Renal pelvis (tissue), 4 donors: ENCODE measurements around the gene TRPV5. TPM values are rescaled to one million over a fixed set of nuclear protein-coding genes. Genes with fewer than 3 reads are reported as not detected.
A peak's percentile ranks its signal among the peaks of the same experiment; 100 is the strongest.

Experiments
- DNase-seq: peaks from one replicate; pipeline ENCODE4 v3.0.0-alpha.2; 2013
- polyA plus RNA-seq, 3 donors: library from polyadenylated mRNA; unstranded; fragments of 120-200 nt; gene quantifications; one replicate each; pipeline ENCODE4 v1.2.1, GENCODE V29; 2013; ENCODE audit not compliant: insufficient read length in 3 of 3

TRPV5 gene
- polyA plus RNA-seq, 3 donors: 0.56 to 1.7 (median 1.6) TPM

GRCh38 chr7:142885311-142886230 lies 48.0 kb downstream of the TRPV5 start, which contains the start of gene TRPV6:
TSS of gene TRPV6 (minus strand) at chr7:142885745.
- peak; percentile 34 for DNase-seq

DNA sequence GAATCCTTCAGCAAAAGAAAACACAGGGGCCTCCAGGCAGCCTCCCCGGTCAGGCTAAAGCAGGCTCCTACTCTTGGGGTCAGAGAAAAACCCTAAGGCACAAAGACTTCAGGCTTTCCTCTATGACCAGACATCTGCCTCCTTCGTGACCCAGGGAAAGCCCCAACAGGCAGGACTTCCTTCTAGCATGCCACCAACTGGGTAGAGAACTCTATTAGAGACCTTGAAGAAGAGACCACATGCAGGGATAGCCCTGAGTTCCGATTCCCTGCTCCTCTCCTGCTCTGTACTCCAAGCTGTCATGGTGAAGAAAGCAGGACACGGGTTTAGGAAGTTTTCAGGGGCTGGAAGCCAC lies 49.3 kb downstream of the TRPV5 start:
- DNase-seq: no peak

GRCh38 chr7:142883571-142884285 lies 49.8 kb downstream of the TRPV5 start:
- no peak for DNase-seq

DNA sequence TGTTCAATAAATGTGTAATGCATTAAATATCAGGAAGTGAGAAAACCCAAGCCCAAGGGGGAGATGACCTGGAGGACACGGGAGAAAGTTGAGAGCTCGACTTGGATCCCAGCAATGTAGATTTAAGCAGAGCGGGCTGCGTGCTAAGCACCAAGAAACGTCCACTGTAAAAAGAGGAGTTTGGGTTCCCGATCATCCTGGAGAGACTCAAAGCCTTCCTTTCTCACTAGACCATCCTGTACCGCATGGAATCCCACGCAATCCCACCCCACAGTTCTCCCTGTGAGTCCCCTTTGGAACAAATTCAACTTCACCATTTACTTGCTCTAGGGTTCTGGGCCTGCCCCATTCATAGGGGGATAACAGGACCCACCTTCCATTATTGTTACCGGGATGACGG lies 50.4 kb downstream of the TRPV5 start:
- no peak for DNase-seq

DNA sequence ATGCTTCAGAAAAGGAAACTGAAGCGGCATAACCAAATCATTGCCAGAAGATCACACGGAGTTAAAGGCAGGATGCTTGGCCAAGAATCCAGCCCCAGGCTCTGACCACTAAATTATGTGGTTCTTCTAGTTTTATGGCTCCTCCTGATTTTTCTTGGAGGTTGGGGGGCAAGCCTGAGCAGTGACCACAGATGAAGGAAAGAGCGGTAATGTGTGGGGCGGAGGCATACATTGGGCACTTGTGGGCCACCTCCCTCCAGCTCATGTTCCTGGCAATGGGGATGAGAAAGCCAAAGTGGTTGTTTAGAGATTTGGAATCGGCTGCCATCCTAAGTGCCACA lies 51.2 kb downstream of the TRPV5 start:
- no peak for DNase-seq

DNA sequence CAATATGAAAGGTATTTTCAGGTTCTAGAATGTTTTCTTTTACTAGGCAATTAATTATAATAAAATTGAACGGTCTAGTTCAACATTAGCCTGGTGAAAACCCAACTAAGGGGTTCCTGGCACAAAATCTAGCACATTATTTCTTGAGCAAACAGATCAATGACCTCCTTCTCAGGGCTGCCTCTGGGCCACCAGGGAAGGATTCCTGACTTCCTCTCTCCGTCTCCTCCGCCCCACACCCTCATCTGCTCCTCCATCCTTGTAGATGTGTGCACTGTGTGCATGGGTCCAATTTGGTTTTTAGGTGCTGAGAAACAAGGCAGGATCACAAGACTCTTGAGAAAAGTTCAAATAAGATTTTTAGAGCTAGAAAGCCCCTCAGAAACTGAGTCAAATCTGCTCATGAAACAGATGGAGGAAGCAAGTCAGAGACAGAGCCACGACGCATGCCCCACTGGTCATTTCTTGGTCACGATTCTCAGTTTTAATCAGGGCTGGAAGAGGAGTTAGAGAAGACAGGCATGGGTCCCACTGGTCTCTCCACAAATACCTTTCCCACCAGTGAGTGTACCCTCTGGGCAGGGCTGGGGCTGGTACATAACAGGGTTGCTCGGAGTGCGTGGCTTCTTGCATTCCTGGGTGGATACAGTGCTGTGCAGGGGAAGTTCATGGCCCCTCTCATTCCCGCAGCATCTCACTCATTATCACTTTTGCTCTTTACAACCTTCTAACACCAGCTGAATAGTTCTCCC lies 51.8 kb downstream of the TRPV5 start:
- no peak for DNase-seq

DNA sequence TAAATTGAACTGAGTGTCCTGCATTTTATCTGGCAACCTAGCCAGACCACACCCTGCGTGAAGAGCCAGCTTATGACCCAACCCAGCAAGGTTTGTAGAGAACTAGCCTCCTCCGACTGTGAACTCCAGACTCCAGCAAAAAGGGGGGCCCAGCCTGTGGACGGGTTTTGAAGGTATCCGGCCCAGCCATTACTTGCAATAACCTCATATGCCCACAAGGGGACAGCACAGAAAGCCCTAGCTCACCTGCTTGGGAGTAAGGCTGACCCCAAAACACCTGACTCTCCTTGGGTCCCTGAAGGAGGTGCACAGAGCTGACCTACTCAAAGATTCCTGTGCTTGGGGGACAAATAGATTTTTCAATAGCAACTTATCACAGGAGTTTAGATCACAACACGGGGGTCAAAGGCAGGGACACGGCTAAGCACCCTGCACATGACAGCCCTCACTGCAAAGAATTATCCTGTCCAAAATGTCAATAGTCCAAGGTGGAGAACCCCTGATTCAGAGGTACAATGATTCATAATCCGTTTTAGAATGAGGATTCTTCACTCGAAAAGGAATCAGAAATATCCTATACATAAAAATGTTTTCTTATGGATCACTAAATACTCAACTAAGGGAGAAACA lies 52.6 kb downstream of the TRPV5 start:
- no peak for DNase-seq

DNA sequence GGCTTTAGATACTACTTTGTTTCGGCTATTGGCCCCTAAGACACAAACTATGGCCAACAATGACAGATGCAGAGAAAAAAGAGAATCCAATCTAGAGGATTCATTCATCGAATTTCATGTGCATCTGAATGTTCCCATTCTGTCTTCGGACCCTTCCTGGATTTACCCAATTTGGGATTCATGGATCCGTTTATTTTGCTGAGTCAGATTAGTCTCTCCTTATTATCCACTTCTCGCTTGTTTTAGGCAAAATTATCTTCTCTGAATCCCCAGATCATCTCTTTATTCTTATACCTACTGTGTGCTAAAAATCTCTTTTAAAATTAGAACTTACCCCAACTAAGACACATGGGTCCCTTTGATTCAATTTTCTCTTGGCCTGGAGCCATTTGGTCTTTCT lies 54.5 kb downstream of the TRPV5 start:
- DNase-seq: no peak

DNA sequence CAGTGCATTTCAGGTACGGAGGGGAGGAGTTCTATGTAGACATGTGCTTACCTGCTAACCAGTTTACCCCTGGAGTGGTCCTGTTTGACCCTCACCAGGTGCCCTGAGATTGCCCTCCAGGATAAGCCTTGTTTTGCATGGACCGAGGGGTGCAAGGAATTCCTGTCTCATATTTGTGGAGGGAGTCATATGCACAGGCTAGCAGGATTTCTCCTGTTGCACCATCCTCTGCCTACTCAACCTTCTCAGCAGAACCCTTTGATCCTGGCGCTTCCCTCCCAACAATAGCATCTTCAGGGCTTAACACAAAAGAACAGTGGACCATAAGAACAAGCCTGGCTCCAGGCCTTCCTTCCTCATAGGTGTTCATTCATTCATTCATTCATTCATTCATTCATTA lies 55.2 kb downstream of the TRPV5 start:
- DNase-seq: no peak

DNA sequence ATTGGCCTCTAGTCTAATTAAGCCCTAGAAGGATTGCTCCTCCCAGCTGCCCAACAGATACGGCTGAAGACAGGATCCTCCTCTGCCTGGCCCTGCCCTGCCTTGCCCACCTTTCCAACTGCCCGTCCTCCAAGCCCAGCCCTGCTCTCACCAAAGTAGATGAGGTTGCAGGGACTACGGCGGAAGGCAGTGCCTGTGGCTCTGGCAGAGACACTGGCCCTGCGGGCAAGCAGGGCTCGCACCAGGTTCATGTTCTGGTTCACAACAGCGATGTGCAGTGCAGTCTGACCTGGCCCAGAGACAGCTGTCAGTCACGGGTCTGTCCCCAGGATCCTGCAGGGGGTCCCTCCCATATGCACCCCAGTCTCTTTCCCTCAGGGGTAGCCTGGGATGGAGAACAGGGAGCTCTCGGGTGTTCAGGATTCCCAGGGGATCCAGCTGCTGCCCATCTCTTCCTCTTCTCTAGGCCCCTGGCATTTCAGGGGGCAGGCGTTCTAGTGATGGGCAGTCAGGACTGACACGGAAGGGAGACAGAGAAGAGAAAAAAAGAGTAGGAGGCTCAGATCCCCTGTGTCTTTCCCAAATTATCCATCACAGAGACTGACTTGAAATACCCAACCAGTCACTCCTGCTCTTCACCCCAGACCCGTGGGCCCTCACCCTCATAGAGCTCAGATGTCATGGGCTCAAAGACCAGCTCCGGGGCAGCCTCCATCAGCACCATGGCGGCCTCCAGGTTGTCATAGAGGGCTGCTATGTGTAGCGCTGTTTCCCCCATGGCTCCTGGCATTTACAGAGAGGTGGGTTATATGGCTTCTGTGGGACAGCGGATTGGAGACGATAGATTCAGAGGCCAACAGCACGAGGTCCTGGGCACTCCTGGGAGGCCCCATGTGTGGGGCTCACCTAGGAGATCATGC lies 56.3 kb downstream of the TRPV5 start:
- no peak for DNase-seq

DNA sequence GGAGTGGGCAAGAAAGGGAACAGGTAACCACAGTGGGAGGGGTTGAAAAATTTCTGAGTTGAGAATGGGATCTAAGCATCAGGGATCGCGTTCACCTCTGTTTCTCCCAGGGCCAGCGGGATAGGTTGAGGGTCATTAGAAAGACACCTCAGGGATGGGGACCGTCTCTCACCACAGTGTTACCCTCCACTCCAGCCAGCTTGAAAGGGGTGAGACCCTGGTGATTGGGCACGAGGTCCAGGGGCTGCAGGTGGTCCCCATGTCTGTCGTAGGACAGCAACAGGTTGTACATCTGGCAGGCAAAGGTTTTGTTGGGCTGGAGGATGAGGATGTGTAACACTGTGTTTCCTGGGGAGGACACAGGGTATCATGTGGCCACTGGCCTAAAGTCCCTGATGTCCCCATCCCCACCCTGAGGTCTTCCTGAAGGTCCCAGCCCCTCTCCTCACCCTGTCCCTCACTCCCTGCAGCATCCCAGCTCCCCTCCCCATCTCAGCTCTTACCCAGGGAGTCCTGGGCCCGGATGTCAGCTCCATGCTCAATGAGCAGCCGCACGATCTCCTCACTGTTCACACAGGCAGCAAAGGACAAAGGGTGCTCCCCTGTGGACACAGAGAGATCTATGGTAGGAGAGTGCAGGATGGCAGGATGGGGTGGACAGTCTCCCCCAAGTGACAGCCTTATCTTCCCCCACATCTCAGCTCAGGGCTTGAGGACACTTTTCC lies 57.1 kb downstream of the TRPV5 start:
- DNase-seq: no peak

DNA sequence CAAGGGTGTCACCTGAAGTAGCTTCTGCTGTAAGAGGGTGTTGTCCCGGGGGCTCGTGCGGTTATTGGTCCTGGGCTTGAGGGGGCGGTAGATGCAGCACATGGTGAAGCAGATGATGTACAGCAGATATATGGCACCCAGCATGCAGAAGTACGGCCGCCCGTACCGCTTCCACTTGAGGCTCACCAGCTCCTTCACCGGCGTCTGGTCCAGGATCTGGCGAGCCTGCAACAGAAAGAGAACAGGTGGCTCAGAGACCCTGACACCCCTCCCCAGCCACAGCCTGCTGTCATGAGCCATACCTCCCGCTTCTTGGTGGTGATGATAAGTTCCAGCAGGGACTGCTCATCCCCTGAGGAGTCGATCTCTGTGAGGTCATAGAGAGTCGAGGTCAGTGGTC lies 58.1 kb downstream of the TRPV5 start:
- DNase-seq: no peak

- no peak for DNase-seq
Observed at GRCh38 chr7:142874837-142875236, 58.7 kb downstream of the TRPV5 start.

- DNase-seq: no peak
Observed at GRCh38 chr7:142874409-142874808, 59.1 kb downstream of the TRPV5 start.

GRCh38 chr7:142873871-142874270 lies 59.7 kb downstream of the TRPV5 start:
- no peak for DNase-seq

DNA sequence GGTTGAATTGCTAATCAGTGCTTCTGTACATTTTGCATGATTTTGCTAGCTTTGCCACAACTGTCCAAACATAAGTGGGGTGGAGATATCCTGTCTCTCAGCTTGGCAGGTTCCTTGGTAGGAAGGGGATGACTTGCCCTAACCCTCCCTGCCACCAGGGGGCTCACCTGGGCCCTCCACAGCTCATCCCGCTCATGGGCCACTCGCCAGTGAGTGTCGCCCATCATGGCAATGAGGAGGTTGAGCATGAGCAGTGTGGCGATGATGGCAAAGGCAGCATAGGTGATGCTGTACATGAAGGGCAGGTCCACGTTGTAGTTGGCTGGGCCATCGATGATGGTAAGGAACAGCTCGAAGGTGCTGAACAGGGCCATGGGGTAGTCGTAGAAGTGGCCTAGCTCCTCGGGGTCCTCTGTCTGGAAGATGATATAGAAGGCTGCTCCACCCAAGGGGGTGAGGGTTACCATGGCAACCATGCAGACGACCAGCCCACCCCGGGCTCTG lies 60.2 kb downstream of the TRPV5 start:
- DNase-seq: no peak

- no peak for DNase-seq
Observed at GRCh38 chr7:142872106-142872675, 61.4 kb downstream of the TRPV5 start.

DNA sequence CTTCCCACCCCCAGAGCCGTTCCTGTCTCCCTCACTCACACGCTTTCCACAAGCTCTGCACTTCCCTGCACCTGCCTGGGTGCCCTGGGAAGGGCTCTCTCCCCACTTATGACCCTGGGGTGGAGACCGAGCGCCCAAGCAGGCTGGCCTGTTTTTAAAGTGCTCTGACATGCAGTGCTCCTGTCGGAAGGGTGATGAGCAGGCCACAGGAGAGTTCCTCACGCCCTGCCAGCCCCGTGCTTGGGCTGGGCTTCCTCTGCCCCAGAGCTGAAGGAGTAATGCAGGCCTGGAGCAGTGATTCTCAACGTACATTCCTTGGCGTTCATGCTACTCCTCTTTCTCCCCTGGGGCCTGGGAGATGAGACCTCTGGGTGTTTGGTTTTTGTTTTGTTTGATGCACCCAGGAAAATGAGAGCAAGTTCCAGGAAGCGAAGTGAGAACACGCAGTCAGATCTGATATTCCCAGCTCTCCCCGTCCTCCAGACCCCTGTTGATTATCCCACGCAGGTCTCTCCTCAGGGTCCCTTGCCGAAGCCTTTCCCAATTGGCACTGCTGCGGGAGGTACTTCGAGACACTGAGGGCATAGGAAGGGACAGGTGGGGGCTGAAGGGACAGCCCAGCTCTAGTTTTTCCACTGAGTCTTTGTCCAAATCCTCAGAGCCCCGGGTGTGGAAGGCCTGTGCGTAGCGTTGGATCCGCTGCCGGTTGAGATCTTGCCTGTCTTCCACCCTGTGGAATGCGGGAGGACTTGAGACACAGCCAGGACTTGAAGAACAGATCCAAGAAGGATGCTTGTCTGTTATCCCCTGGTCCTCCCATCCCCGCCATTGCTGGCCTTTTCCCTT lies 62.1 kb downstream of the TRPV5 start:
- DNase-seq: no peak
